ENCODE data around the gene PHAF1.

Gene PHAF1

DNA sequence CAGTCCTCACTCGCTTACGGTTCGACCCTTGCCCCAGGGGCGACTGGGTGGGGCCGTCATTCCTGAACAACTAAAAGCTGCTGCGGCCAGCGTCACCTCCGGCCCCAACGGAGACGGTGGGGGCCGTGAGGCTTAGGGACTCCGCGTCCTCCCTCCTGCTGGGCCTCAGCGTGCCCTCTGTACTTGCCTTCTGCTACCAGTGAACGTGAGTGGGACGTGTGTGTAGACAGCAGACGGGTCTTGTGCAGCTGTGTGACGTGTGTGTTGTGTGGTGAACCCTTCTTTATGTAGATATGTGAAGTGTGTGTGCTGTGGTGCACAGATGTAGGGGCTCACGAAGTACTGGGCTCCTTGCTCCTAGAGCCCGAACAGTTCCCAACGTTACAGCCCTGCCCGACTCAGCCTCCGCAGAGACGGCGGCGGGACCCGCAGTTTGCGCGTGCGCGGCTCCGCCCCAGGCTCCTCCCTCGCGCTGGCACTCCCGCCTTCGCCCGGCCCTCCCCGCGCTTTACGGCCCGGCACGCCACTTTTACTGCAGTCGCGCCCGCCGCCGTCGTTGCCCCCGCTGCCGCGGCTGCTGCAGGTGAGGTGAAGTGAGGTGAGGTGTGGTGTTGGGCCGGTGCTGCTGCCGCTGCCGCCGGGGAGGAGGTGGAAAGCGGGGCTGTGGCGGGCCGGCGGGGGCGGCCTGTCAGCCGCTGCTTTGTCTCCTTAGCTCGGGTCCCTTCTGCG is at the start of gene PHAF1:
TSS of gene PHAF1 (plus strand) at position 535 of the 729 bp plus-strand sequence. CDS start 235 bp downstream, outside the sequence.
- DNase-seq (ENCODE audit: low read depth) = peak; percentile 91

DNA sequence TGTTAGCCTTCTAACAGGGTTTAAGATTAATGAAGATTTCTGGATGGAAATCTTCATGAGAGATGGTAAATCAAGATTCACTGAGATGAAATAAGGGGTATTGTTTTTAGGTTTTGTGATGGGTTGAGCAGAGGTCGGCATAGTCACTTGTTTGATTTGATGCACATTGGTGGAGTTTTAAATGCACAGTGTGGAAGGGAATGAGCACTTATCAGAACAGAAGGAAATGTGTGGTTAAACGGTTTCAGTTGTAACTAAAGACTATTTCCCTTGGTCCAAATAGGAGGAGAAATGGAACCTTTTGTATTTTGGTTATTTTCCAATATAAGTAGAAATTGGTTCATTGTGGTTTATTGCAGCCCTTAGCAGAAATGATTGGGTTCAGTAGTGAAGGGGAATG is 46.7 kb upstream of the PHAF1 start:
- DNase-seq (ENCODE audit: low read depth) = no peak

DNA sequence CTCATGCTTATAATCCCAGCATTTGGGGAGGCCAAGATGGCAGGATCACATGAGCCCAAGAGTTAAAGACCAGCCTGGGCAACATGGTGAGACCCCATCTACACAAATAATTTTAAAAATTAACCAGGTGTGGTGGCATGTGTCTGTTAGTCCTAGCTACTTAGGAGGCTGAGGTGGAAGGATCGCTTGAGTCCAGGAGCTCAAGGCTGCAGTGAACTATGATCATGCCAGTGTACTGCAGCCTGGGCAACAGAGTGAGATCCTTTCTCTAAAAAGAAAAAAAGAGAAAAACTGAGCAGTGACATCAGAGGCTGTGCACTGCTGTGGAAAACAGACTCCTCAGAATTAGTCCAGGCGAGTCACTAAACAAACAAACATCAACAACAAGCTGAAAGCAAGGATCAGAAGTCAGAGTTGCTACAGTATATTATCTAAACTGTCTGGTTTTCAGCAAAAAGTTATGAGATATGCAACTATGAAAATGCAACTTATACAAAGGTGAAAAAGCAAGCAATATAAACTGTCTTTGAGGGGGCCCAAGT is 41.5 kb upstream of the PHAF1 start:
- no peak for DNase-seq (ENCODE audit: low read depth)

DNA sequence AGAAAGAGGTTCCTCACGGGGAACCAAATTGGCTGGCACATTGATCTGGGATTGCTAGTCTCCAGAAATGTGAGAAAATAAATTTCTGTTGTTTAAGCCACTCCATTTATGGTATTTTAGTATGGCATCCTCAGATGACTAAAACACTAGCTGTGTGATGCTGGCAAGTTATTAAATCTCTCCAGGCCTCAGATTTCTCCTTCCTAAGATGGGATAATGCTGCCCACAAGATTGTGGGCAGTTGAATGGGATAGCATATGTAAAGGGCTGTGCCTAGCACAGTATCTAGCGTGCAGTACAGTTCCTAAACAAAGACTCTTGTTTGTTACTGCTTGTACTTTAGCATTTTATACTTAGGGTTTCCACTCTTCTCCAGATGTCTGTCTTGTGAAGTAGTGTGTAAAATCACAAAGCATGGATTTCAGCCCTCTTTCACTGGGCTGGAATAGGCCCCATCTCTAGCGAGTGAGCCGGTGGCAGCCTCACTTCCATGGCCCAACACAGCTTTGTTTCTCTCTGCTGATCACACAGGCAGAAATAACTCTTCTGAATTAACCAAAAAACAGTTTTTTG is 38.2 kb upstream of the PHAF1 start:
- no peak for DNase-seq (ENCODE audit: low read depth)

- no peak for DNase-seq (ENCODE audit: low read depth)
Measured at GRCh38 chr16:67075331-67075730, 34.4 kb upstream of the PHAF1 start.

GRCh38 chr16:67077871-67078270 is 31.9 kb upstream of the PHAF1 start:
- no peak for DNase-seq (ENCODE audit: low read depth)

- no peak for DNase-seq (ENCODE audit: low read depth)
Measured at GRCh38 chr16:67082100-67082499, 27.6 kb upstream of the PHAF1 start.

GRCh38 chr16:67082891-67083290 is 26.9 kb upstream of the PHAF1 start:
- no peak for DNase-seq (ENCODE audit: low read depth)

DNA sequence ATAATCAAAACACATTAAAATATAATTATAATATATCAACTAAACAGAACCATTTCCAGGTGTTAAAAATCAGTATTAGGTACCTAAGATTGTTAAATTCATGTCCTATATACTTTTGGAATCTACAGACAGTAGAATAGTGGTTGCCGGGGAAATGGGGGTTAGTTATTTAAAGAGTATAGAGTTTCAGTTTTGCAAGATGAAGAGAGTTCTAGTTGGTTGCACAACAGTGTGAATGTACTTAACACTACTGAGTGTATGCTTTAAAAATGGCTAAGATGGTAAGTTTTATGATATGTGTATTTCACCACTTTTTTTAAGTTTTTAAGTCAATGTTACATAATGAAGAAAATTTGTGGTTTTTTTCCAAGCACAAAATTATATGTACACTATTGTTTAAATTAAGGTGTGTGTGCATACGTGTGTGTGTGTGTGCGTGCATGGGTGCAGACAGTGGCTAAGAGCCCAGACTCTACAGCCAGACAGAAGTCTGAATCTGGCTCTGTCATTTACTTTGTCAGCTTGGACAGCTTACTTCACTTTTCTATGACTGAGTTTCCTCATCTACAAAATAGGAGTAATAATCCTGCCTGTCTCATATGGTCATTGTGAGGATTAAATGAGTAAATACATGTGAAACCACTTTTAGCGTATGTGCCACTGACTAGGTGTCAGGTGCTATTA is 25.3 kb upstream of the PHAF1 start:
- no peak for DNase-seq (ENCODE audit: low read depth)

- DNase-seq (ENCODE audit: low read depth) = no peak
Measured at GRCh38 chr16:67086822-67087221, 22.9 kb upstream of the PHAF1 start.

- DNase-seq (ENCODE audit: low read depth) = no peak
Measured at GRCh38 chr16:67087291-67087690, 22.4 kb upstream of the PHAF1 start.

GRCh38 chr16:67087803-67088202 is 21.9 kb upstream of the PHAF1 start:
- no peak for DNase-seq (ENCODE audit: low read depth)

DNA sequence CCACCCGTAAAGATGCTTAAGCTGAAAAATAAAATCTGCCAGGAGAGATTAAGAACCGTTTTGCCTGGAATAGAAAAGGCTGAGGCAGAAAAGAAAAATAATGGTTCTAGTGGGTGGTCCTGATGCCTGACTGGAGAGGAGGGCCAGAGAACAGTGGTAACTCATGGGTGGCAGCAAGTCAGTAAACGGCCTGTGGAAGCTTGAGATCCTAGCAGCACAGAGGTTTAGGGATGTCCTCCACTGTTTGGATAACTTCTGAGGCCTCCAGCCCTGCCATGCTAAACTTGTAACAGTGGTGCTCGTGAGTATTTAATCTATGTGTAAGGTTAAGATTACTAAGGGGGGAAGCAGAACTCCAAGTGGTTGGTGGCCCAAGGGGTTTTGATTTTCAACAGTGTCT is 21.2 kb upstream of the PHAF1 start:
- no peak for DNase-seq (ENCODE audit: low read depth)

DNA sequence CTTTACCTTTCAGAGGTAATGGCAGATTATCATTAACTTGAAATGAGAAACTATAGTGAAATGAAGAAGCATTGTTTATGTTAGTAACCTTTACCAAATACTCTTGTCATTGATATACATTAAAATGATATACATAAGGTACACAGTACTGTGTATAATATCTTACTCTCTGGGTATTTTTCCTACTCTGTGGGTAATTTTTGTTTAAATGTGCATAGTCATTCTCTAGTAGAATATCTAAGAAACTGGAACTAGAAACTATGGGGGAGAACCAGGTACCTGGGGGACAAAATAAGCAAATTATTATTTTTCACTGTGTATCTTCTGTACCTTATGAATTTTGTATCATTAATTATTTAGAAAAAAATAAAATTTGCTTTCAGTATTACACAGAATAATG is 20.6 kb upstream of the PHAF1 start:
- DNase-seq (ENCODE audit: low read depth) = no peak

GRCh38 chr16:67091906-67092566 is 17.7 kb upstream of the PHAF1 start:
- DNase-seq (ENCODE audit: low read depth) = no peak

GRCh38 chr16:67093098-67093726 is 16.5 kb upstream of the PHAF1 start:
- no peak for DNase-seq (ENCODE audit: low read depth)

DNA sequence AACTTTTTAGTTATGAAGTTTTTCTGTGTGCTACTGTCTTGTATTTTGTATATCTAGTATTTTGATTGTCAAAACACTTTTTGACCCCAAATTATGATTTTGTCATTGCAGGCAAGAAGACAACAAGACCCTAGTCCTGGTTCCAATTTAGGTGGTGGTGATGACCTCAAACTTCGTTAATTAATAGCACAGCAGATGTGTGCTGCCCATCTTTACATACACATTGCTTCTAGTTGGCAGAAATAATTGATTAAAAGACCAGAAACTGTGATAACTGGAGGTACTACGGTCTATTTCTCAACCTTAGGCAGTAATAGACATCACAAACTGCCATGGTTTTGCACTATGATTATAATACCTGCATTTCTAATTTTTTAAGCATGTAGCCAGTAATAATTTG is 11.1 kb upstream of the PHAF1 start:
- no peak for DNase-seq (ENCODE audit: low read depth)

DNA sequence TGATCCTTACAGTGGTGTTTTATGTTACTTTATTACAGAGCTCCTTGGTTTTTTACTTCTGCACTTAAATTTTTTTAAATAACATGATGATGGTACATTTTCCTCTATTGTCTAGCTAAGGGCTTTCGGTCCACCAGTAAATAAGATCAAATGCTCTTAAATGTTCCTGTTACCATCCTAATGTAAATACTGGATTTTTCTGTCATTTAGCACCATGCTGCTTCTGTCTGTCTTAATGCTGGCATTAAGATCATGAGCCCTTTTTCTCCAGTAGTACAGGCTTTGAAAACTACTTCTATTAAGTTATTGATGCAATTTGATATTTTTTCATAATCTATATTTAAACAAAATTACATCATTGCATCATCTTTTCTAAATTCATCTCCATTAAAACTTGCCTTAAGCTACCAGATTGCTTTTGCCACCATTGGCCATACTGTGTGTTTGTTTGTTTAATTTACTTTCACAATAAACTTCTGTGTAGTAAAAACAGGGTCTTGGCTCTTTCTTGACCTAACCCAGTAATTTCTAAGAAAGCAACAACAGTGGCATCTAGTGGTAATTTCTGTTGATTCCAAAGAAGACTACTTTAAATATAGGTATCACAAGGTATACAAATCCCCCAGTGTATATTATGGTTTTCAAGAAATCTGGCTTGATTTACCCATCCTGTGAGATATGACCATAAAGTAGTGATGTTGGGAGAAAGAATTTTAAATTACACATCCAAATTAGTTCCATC is 9.0 kb upstream of the PHAF1 start:
- DNase-seq (ENCODE audit: low read depth) = no peak

GRCh38 chr16:67101311-67102082 is 8.2 kb upstream of the PHAF1 start:
- DNase-seq (ENCODE audit: low read depth) = no peak

DNA sequence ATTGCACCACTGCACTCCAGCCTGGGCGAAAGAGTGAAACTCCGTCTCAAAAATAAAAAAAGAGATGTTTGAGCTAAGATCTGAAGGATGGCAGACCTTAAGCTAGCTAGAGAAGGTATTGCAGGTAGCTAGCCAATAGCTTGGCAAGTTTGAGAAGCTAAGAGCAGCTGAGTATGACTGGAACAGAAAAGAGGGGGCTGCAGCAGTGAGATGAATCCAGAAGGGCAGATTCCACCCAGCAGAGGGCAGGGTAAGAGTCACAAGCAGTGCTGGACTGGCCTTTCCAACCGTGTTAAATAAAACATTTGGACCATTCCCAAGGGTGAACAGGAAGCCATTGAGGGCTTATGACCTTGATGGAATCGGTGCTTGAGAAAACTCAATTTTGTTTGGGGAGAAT is 5.7 kb upstream of the PHAF1 start:
- no peak for DNase-seq (ENCODE audit: low read depth)

- no peak for DNase-seq (ENCODE audit: low read depth)
Measured at GRCh38 chr16:67104845-67105244, 4.9 kb upstream of the PHAF1 start.

Data from stimulated activated CD8-positive, alpha-beta memory T cell treated with anti-CD3 and anti-CD28 coated beads, Interleukin-7, amount 100 ng/mL, for 24 hours (primary cell).